HepG2 (cell line): ENCODE results near the gene TOM1L2. TPM values are rescaled to one million over a fixed set of nuclear protein-coding genes. Genes with fewer than 3 reads are reported as not detected.

Experiments
- ATAC-seq: fragments of 200-7000 bp; cut with Tn5 transposase; 3 replicates; pipeline ENCODE4 v1.9.1; 2020; ENCODE audit warnings: mild to moderate bottlenecking, moderate library complexity
- BruUV-seq: library from RNA; stranded (reverse); fragments of 400-500 nt; replicated peaks from 2 replicates; lab custom pipeline; 2021; lab: Mats Ljungman, UMichigan
- CTCF ChIA-PET: fragments of 300-600 bp; formaldehyde crosslinking; extraction: SDS; loops from one replicate; lab custom pipeline; 2021; ENCODE audit warnings: low total read pairs, inconsistent platforms, low intra/inter-chr PET ratio; lab: Yijun Ruan, JAX
- POLR2A ChIA-PET: fragments of 350-600 bp; sonication (Branson Sonifier 250); formaldehyde crosslinking; loops from one replicate; lab custom pipeline; 2020; ENCODE audit warnings: antibody characterized with exemption, inconsistent platforms; lab: Yijun Ruan, JAX
- DNase-seq: peaks from one replicate; pipeline ENCODE4 v3.0.0-alpha.2; 2015; ENCODE audit warnings: low spot score
- FAIRE-seq: peaks from 3 replicates; lab custom pipeline; 2011; peaks lifted over from hg19 to GRCh38; lab: Jason Lieb, UNC
- H2AFZ ChIP-seq: one replicate; pipeline ENCODE4 v1.6.1; 2011; ENCODE audit warnings: low read length, inconsistent platforms
- H3K27ac ChIP-seq: fragments of 300-600 bp; 3 replicates; pipeline ENCODE4 v1.8.0; 2011; ENCODE audit warnings: mixed run types, mild to moderate bottlenecking, mixed read lengths, low read length, inconsistent platforms; ENCODE audit not compliant: insufficient read depth; ENCODE audit errors: extremely low read length
- H3K27me3 ChIP-seq, 2 experiments: fragments of 200-600 bp in 1 of 2; 2 replicates in 1 of 2; 3 replicates in 1 of 2; pipeline versions ENCODE4 v1.6.0 to v1.8.0; 2011; ENCODE audit warnings: low read length in 2 of 2, mild to moderate bottlenecking in 2 of 2, moderate library complexity in 2 of 2, inconsistent platforms in 1 of 2; ENCODE audit not compliant: insufficient read depth in 2 of 2, control insufficient read depth in 1 of 2
- H3K36me3 ChIP-seq, 2 experiments: fragments of 200-600 bp in 1 of 2; replicated peaks in 1 of 2; 2 replicates in 1 of 2; 3 replicates in 1 of 2; pipeline versions ENCODE4 v1.5.1 to v1.8.0; 2011; ENCODE audit warnings: low read length in 2 of 2, inconsistent platforms in 1 of 2; ENCODE audit not compliant: insufficient read depth in 2 of 2, control insufficient read depth in 1 of 2
- H3K4me1 ChIP-seq: 2 replicates; pipeline ENCODE4 v1.5.1; 2012; ENCODE audit warnings: low read length, inconsistent platforms; ENCODE audit not compliant: insufficient read depth
- H3K4me2 ChIP-seq: 2 replicates; pipeline ENCODE4 v1.6.0; 2011; ENCODE audit warnings: low read depth, low read length, inconsistent platforms
- H3K4me3 ChIP-seq, 3 experiments: fragments of 200-600 bp in 1 of 3; sonication (generic), shearing (Covaris generic) in 1 of 3; replicated peaks in 1 of 3; 2 replicates each; pipeline ENCODE4 v1.5.1; 2011 to 2016; ENCODE audit warnings: low read length in 3 of 3, inconsistent platforms in 2 of 3, low read depth in 2 of 3, mild to moderate bottlenecking in 2 of 3, control low read depth in 1 of 3, mixed read lengths in 1 of 3; ENCODE audit not compliant: insufficient read depth in 1 of 3
- H3K79me2 ChIP-seq: one replicate; pipeline ENCODE4 v1.6.1; 2011; ENCODE audit warnings: low read length, inconsistent platforms; ENCODE audit not compliant: insufficient read depth
- H3K9ac ChIP-seq: 2 replicates; pipeline ENCODE4 v1.6.0; 2011; ENCODE audit warnings: mild to moderate bottlenecking, low read depth, low read length, inconsistent platforms; ENCODE audit not compliant: insufficient read depth
- H3K9me3 ChIP-seq: 2 replicates; pipeline ENCODE4 v1.5.1; 2012; ENCODE audit warnings: mild to moderate bottlenecking, low read length
- H4K20me1 ChIP-seq: 2 replicates; pipeline ENCODE4 v1.6.0; 2011; ENCODE audit warnings: inconsistent platforms, mild to moderate bottlenecking, low read length, moderate library complexity; ENCODE audit not compliant: insufficient read depth
- PHB2 ChIP-seq: fragments of 450-650 bp; IDR thresholded peaks from 2 replicates; pipeline ENCODE4 v1.6.1; 2018; ENCODE audit not compliant: partially characterized antibody
- POGZ ChIP-seq: sonication (generic); formaldehyde crosslinking; IDR thresholded peaks from 2 replicates; pipeline ENCODE4 v1.4.0; 2020; ENCODE audit warnings: mild to moderate bottlenecking, missing genetic modification reagents
- SMAD9 ChIP-seq: sonication (generic); formaldehyde crosslinking; IDR thresholded peaks from 2 replicates; pipeline ENCODE4 v1.5.1; 2020; ENCODE audit warnings: mild to moderate bottlenecking, missing genetic modification reagents
- ZNF317 ChIP-seq: sonication (generic); formaldehyde crosslinking; IDR thresholded peaks from 2 replicates; pipeline ENCODE4 v1.5.0; 2020; ENCODE audit warnings: mild to moderate bottlenecking, missing genetic modification reagents
- WGBS: methylation state at CpG from one replicate; pipeline ENCODE4 v1.1.6; 2017; ENCODE audit warnings: low lambda C conversion rate; 5-methylcytosine and 5-hydroxymethylcytosine counted together
- in situ Hi-C: cut with HindIII; loops from 2 replicates; pipeline ENCODE4 v1.10.0; 2017; ENCODE audit warnings: low pct_unique_long_range_greater_than_20kb; ENCODE audit not compliant: extremely low pct_ligation_motif_present
- intact Hi-C: fragments of 100-400 bp; cut with micrococcal nuclease; formaldehyde crosslinking; loops from one replicate; pipeline ENCODE4 v1.10.0; 2022; ENCODE audit not compliant: unreplicated experiment
- polyA plus RNA-seq, 8 experiments: library from polyadenylated mRNA; depleted of rRNA in 3 of 8; stranded (reverse) in 7 of 8; unstranded in 1 of 8; fragments of >200 nt; fragmentation: Illumina TruSeq in 4 of 8; extraction: Trizol in 4 of 8; gene quantifications; 2 replicates each; pipeline versions ENCODE4 v1.2.1 to v1.2.3, GENCODE V29; 2011 to 2016; ENCODE audit warnings: low read depth in 4 of 8, missing spikeins in 1 of 8, mixed read lengths in 1 of 8; ENCODE audit not compliant: insufficient read depth in 1 of 8
- total RNA-seq, 5 experiments: library from RNA; depleted of rRNA; stranded (reverse); fragments of >200 nt; fragmentation: Illumina TruSeq; extraction: Trizol; gene quantifications; 2 replicates each; pipeline ENCODE4 v1.2.3, GENCODE V29; 2016; ENCODE audit warnings: low read depth in 1 of 5
- TF ChIP-seq, protein P1 (sequence below): sonication (generic); formaldehyde crosslinking; IDR thresholded peaks from 2 replicates; pipeline ENCODE4 v1.9.0; 2021; ENCODE audit warnings: missing genetic modification reagents, borderline replicate concordance

TOM1L2 gene
- total and polyA plus RNA-seq, 2 of the 13 experiments (the other 11 are each of a cell fraction or from before 2014, with no cell fraction given) = 4.7 to 7.4 TPM

DNA sequence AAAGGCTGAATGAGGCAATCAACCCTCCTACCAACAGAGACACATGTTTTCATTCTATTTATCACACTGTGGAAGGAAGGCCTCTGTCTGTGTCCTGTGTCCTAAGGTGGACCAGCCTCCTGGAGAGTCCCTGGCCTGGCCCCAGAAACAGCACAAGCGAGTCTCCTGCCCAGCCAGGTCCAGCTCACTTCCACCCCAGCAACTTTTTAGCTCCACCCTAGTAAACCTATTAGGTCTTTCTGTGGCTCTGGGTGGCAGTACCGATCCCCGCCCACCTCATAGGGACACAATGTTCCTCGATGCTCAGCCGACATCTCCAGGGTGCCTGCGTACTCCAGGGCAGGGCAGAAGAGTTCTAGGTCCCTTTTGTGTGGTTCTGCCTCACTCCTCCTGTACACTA, 11.2 kb upstream of the TOM1L2 start:
- ATAC-seq (peak; percentile 67), FAIRE-seq (no peak), DNase-seq (no peak)
- intact Hi-C loops = no loop called here
- no TSS peak for BruUV-seq
- in situ Hi-C loops = no loop called here
- Histone ChIP-seq H3K36me3 (no peaks in the 10 kb centered on the region), H3K27ac (no peak overlapping the region), H2AFZ (peak overlapping the region; percentile 80), H3K79me2 (no peaks in the 10 kb centered on the region), H3K4me3 (peak overlapping the region in 1 of 3 experiments; percentile 30; a peak in 1 of 6 replicates), H3K27me3 (peaks cover 0 to 14% of the 10 kb centered on the region in 2 experiments; a peak in 3 of 5 replicates), H3K9ac (no peak overlapping the region; the same call in 1 of the 2 replicates), H4K20me1 (no peaks in the 10 kb centered on the region), H3K4me1 (peaks cover 17% of the 10 kb centered on the region), H3K4me2 (peak overlapping the region; percentile 81), H3K9me3 (no peaks in the 10 kb centered on the region)
- WGBS = 5% methylated on average over 5 of the region's 6 CpGs
- ChIA-PET CTCF (no interaction called here), POLR2A (interaction anchor here (2.1 kb wide), 1 partner anchor 11 kb away, joined by 13 read pairs; the partner anchor contains the start of genes DRC3 and TOM1L2)
- no peak for TF ChIP-seq PHB2
- TF ChIP-seq POGZ (CRISPR knock-in tag) = 0 out of 2 replicates have a peak, but pooled peaks have one; percentile 16
- TF ChIP-seq, protein P1, sequence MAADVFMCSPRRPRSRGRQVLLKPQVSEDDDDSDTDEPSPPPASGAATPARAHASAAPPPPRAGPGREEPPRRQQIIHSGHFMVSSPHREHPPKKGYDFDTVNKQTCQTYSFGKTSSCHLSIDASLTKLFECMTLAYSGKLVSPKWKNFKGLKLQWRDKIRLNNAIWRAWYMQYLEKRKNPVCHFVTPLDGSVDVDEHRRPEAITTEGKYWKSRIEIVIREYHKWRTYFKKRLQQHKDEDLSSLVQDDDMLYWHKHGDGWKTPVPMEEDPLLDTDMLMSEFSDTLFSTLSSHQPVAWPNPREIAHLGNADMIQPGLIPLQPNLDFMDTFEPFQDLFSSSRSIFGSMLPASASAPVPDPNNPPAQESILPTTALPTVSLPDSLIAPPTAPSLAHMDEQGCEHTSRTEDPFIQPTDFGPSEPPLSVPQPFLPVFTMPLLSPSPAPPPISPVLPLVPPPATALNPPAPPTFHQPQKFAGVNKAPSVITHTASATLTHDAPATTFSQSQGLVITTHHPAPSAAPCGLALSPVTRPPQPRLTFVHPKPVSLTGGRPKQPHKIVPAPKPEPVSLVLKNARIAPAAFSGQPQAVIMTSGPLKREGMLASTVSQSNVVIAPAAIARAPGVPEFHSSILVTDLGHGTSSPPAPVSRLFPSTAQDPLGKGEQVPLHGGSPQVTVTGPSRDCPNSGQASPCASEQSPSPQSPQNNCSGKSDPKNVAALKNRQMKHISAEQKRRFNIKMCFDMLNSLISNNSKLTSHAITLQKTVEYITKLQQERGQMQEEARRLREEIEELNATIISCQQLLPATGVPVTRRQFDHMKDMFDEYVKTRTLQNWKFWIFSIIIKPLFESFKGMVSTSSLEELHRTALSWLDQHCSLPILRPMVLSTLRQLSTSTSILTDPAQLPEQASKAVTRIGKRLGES (CRISPR knock-in tag) = no peak
- no peak for TF ChIP-seq SMAD9 (CRISPR knock-in tag)
- peak; percentile 96 for TF ChIP-seq ZNF317 (CRISPR knock-in tag)
